ENCODE data around the gene CACNB2.

DNA sequence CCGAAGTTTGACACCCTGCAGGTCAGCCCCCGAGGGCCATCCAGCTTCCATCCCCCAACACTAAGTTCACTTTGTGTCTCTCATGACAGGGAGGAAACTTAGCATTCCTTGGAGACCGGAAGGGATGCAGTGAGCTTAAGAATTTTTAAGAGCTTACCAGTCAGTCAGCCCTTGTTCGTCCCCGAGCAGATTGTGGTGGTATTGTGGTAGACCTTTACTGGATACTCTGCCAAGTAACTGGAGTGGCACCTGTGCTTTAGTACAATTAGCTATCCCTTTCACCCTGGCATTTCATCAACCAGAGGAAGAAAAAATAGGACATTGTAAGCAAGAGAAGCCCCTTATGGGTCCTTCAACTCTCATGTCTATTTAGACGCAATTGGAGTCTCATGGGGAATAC, 436.4 kb downstream of the CACNB2 start:
- TF ChIP-seq CTCF (conservative IDR thresholded peaks at IDR 0.05; ENCODE audit: low read depth, low read length) (no peak), EZH2phosphoT487 (IDR thresholded peaks at IDR 0.05; ENCODE audit: borderline replicate concordance, low read length) (no peak)
